T1000 (cell line): ENCODE results near the gene GPR89A.
"Not testable (repeated sequence)": the region's sequence is repeated elsewhere in the genome, so short reads cannot be mapped to it uniquely, and the experiment has no call there.

ENCODE experiments used
- DNase-seq: peaks from one replicate; lab custom pipeline; 2025; ENCODE audit warnings: mixed read lengths; lab: John Stamatoyannopoulos, UW

The GPR89A gene

DNA sequence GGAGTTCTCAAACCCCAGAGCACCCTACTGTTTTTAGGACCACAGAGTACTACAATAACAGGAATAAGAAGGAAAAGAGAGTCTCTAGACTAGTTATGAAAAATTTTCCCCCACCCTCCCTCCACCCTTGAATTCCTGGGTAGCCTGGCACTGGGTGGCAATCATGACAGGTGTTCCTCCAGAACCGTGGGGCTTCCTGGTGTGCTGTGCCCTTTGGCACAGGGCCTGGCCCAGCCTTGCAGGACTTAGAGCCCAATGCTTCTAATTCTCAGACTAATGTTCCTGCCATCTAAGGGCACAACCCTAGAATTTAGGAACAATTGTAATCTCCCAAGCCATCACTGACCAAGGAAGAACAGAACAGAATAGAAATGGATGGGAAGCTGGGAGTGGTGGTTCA, 110.0 kb downstream of the GPR89A start:
- DNase-seq, result no peak

GRCh38 chr1:145718465-145718864, 110.7 kb downstream of the GPR89A start:
- not testable (repeated sequence) for DNase-seq

GRCh38 chr1:145719230-145720079, 111.7 kb downstream of the GPR89A start, which contains the start of gene CD160:
TSS of gene CD160 (plus strand) at chr1:145719499. CDS start at chr1:145728328, 8,829 bp downstream.
- DNase-seq, result no peak
